ENCODE data around the gene ZNF384. TPM values are rescaled to one million over a fixed set of nuclear protein-coding genes. Genes with fewer than 3 reads are reported as not detected.

Gene ZNF384
- total and polyA plus RNA-seq, 10 of the 15 experiments (the other 5 are each of a cell fraction or from before 2014, with no cell fraction given) = 0.46 to 81.5 (median 30.5) TPM

GRCh38 chr12:6641131-6641530 is 48.0 kb downstream of the ZNF384 start:
- ChIA-PET RAD21 (ENCODE audit: unreplicated experiment) (interaction anchor here (1.0 kb wide), 1 partner anchor 9 kb away, joined by 3 read pairs; no protein-coding TSS in a partner anchor), SMC1A (ENCODE audit: uncharacterized antibody, unreplicated experiment) (interaction anchor here (0.6 kb wide), 1 partner anchor 9 kb away, joined by 3 read pairs; no protein-coding TSS in a partner anchor), POLR2A (no interaction called here), CTCF (no interaction called here)
- intact Hi-C loops (cut with micrococcal nuclease; ENCODE audit: unreplicated experiment) (no loop called here), in situ Hi-C loops (cut with MboI) (no loop called here)
- Histone ChIP-seq H3K9ac (ENCODE audit: control insufficient read depth, insufficient read depth, low read length) (no peak overlapping the region), H3K27me3 (replicated peaks in 1 of 2; ENCODE audit: control insufficient read depth in 2 of 2, insufficient read depth in 2 of 2, low read length in 1 of 2) (no peaks in the 10 kb centered on the region), H3K27ac (ENCODE audit: control insufficient read depth, insufficient read depth) (no peak overlapping the region), H3K4me1 (ENCODE audit: control insufficient read depth, insufficient read depth, low read length) (peaks cover 34% of the 10 kb centered on the region), H4K20me1 (ENCODE audit: control insufficient read depth, insufficient read depth) (no peaks in the 10 kb centered on the region), H3K79me2 (ENCODE audit: control insufficient read depth, insufficient read depth, low read length) (no peaks in the 10 kb centered on the region), H3K4me3 (no peak overlapping the region), H3K36me3 (ENCODE audit: control insufficient read depth in 2 of 2, insufficient read depth in 2 of 2, low read length in 1 of 2) (no peaks in the 10 kb centered on the region), H3K9me3 (replicated peaks; ENCODE audit: control insufficient read depth, insufficient read depth, low read length) (peaks cover 12% of the 10 kb centered on the region), H3K4me2 (ENCODE audit: control insufficient read depth, insufficient read depth) (no peak overlapping the region), H2AFZ (ENCODE audit: control insufficient read depth, low read depth, low read length) (no peak overlapping the region)
- no TSS peak for BruUV-seq (replicated peaks)
- ATAC-seq (no peak), FAIRE-seq (no peak), DNase-seq (ENCODE audit: low read depth, low spot score) (no peak)
- TF ChIP-seq RELB (IDR thresholded peaks at IDR 0.05; ENCODE audit: low read depth) = no peak
- no peak for TF ChIP-seq MAX (IDR thresholded peaks at IDR 0.05; ENCODE audit: low read depth, low read length)
- 54% methylated on average over 4 of the region's 4 CpGs for WGBS (ENCODE audit: insufficient coverage, insufficient replicate concordance, low lambda C conversion rate, missing lambda C conversion rate)

- DNase-seq (ENCODE audit: low read depth, low spot score) (no peak), ATAC-seq (no peak), FAIRE-seq (no peak)
- intact Hi-C loops (cut with micrococcal nuclease; ENCODE audit: unreplicated experiment) = no loop called here
- Histone ChIP-seq H4K20me1 (ENCODE audit: control insufficient read depth, insufficient read depth) (no peaks in the 10 kb centered on the region), H2AFZ (ENCODE audit: control insufficient read depth, low read depth, low read length) (no peak overlapping the region), H3K9ac (ENCODE audit: control insufficient read depth, insufficient read depth, low read length) (no peak overlapping the region), H3K9me3 (replicated peaks; ENCODE audit: control insufficient read depth, insufficient read depth, low read length) (peaks cover 12% of the 10 kb centered on the region), H3K4me2 (ENCODE audit: control insufficient read depth, insufficient read depth) (no peak overlapping the region), H3K4me3 (no peak overlapping the region), H3K27ac (ENCODE audit: control insufficient read depth, insufficient read depth) (no peak overlapping the region), H3K79me2 (ENCODE audit: control insufficient read depth, insufficient read depth, low read length) (no peaks in the 10 kb centered on the region), H3K36me3 (ENCODE audit: control insufficient read depth in 2 of 2, insufficient read depth in 2 of 2, low read length in 1 of 2) (no peaks in the 10 kb centered on the region), H3K4me1 (ENCODE audit: control insufficient read depth, insufficient read depth, low read length) (peaks cover 40% of the 10 kb centered on the region), H3K27me3 (replicated peaks in 1 of 2; ENCODE audit: control insufficient read depth in 2 of 2, insufficient read depth in 2 of 2, low read length in 1 of 2) (no peaks in the 10 kb centered on the region)
- no TSS peak for BruUV-seq (replicated peaks)
- in situ Hi-C loops (cut with MboI) = no loop called here
- ChIA-PET POLR2A (interaction anchor here (0.9 kb wide), 1 partner anchor 13 kb away, joined by 3 read pairs; no protein-coding TSS in a partner anchor), SMC1A (ENCODE audit: uncharacterized antibody, unreplicated experiment) (no interaction called here), CTCF (interaction anchor here (1.4 kb wide), 1 partner anchor 44 kb away, joined by 4 read pairs; no protein-coding TSS in a partner anchor), RAD21 (ENCODE audit: unreplicated experiment) (interaction anchor here (1.0 kb wide), 1 partner anchor 9 kb away, joined by 3 read pairs; no protein-coding TSS in a partner anchor)
- 80% methylated on average over 4 of the region's 4 CpGs for WGBS (ENCODE audit: insufficient coverage, insufficient replicate concordance, low lambda C conversion rate, missing lambda C conversion rate)
- TF ChIP-seq MEF2B (IDR thresholded peaks at IDR 0.05; ENCODE audit: partially characterized antibody, poor library complexity, severe bottlenecking) (no peak), IKZF2 (IDR thresholded peaks at IDR 0.05) (no peak), MTA2 (IDR thresholded peaks at IDR 0.05; ENCODE audit: low read depth) (no peak), MXI1 (IDR thresholded peaks at IDR 0.05; ENCODE audit: low read depth, low read length) (no peak), RAD21 (IDR thresholded peaks at IDR 0.05; ENCODE audit: insufficient read depth, low read depth, low read length) (no peak), KAT2A (conservative IDR thresholded peaks at IDR 0.05; ENCODE audit: control insufficient read depth, low read depth, low read length) (no peak), ZBTB33 (IDR thresholded peaks at IDR 0.05) (no peak), GABPA (IDR thresholded peaks at IDR 0.05; ENCODE audit: low read depth) (no peak), STAT3 (IDR thresholded peaks at IDR 0.05; ENCODE audit: low read depth, low read length) (no peak), NKRF (conservative IDR thresholded peaks at IDR 0.05) (no peak)
These were observed 48.7 kb downstream of the ZNF384 start for GRCh38 chr12:6640497-6640896.
